GM12865 (cell line): ENCODE data around the gene ZSCAN29.

ENCODE experiments used
- DNase-seq: peaks from one replicate; pipeline ENCODE4 v3.0.0; 2010; ENCODE audit warnings: low read depth
- H3K4me3 ChIP-seq: 2 replicates; pipeline ENCODE4 v1.5.1; 2011; ENCODE audit warnings: mild to moderate bottlenecking, low read depth, low read length, control low read depth
- TF ChIP-seq, protein P1 (sequence below): IDR thresholded peaks from 2 replicates; pipeline ENCODE4 v1.5.1; 2011; ENCODE audit warnings: low read length, control low read depth, low read depth, inconsistent platforms; ENCODE audit not compliant: insufficient read depth; ENCODE audit errors: missing control alignments

Gene ZSCAN29

GRCh38 chr15:43352693-43353382 lies 18.0 kb downstream of the ZSCAN29 start:
- TF ChIP-seq, protein P1, sequence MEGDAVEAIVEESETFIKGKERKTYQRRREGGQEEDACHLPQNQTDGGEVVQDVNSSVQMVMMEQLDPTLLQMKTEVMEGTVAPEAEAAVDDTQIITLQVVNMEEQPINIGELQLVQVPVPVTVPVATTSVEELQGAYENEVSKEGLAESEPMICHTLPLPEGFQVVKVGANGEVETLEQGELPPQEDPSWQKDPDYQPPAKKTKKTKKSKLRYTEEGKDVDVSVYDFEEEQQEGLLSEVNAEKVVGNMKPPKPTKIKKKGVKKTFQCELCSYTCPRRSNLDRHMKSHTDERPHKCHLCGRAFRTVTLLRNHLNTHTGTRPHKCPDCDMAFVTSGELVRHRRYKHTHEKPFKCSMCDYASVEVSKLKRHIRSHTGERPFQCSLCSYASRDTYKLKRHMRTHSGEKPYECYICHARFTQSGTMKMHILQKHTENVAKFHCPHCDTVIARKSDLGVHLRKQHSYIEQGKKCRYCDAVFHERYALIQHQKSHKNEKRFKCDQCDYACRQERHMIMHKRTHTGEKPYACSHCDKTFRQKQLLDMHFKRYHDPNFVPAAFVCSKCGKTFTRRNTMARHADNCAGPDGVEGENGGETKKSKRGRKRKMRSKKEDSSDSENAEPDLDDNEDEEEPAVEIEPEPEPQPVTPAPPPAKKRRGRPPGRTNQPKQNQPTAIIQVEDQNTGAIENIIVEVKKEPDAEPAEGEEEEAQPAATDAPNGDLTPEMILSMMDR, result no peak
- no peak for DNase-seq

DNA sequence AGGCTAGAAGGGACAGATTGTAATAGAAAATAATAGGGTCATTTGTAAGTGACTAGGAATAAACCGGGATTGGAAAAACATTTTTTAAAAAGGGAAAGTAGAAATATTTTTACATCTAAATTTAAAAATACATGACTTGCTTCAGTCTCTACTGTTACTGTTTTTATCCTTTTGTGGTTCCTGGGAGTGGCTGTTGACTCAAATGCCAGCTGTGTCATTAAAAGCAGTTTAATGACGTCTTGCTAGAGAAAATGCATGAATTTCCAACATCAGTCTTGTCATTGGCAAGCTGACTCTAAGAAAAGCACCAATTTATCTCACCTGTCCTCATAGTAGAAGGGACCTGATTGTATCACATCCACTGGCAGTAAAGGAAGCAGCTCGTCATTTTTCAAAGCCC lies 23.7 kb downstream of the ZSCAN29 start:
- DNase-seq, result no peak
- no peak overlapping the region for H3K4me3 ChIP-seq
- TF ChIP-seq, protein P1, result no peak

More at GRCh38 chr15:43352693-43353382, 18.0 kb downstream of the ZSCAN29 start:
- H3K4me3 ChIP-seq, result no peak overlapping the region

GRCh38 chr15:43346305-43346704 lies 24.5 kb downstream of the ZSCAN29 start:
- no peak for DNase-seq
- TF ChIP-seq, protein P1, result no peak
- H3K4me3 ChIP-seq, result no peak overlapping the region

- H3K4me3 ChIP-seq, result peak overlapping the region; percentile 87
- TF ChIP-seq, protein P1, result no peak
- no peak for DNase-seq
Measured at GRCh38 chr15:43330780-43331087, 40.1 kb downstream of the ZSCAN29 start.

GRCh38 chr15:43329960-43330779 lies 40.7 kb downstream of the ZSCAN29 start, which contains the start of gene LCMT2:
TSS of gene LCMT2 (minus strand) at chr15:43330573. CDS start at chr15:43330489, 84 bp downstream.
- peak; percentile 95 for DNase-seq
- H3K4me3 ChIP-seq, result peak within 1 kb of the TSS; percentile 87
- TF ChIP-seq, protein P1, result no peak

DNA sequence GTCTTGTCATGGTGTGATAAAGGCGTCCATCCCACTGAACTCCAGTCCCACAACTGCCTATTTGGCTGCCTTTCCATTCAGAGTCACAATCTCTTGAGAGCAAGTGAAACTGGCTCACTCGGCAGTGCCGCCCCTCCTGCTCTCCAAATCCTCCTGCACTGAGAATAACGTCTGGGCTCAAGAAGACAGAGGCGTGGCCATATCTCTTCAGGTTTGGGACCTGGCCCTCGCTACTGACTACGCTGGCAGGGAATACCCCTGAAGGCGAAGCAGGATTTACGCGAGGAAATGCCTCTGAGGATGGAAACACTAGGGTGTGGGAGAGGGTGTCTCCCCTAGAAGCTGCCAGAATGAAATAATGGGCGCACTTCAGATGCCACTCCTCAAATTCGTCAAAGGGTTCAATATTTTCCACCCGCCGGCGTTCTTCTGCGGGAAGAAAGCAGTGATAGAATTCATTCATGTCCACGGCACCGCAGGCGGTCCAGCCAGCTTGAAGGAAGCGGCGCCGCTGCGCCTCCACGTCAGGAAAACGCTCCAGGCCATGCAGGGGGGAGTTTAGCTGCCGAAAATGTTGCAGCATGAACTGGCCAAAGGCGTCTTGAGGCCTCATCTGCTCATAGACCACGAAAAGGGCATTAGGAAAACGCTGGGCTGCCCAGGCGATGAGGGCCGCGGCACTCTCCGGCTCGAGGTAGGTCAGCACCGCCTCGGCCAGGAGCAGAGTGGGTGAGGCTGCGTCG lies 41.5 kb downstream of the ZSCAN29 start:
- no peak for DNase-seq
- TF ChIP-seq, protein P1, result no peak
- peak overlapping the region; percentile 87 for H3K4me3 ChIP-seq
